Choroid plexus epithelial cell (primary cell): ENCODE results near the gene KCNG2.

Experiments used
- DNase-seq: peaks from one replicate; pipeline ENCODE4 v3.0.0-alpha.2; 2010; ENCODE audit warnings: low read depth
- H3K4me3 ChIP-seq: 2 replicates; pipeline ENCODE4 v1.5.1; 2011; ENCODE audit warnings: low read depth, mild to moderate bottlenecking, control low read depth, low read length, moderate library complexity
- TF ChIP-seq, protein P1 (sequence below): conservative IDR thresholded peaks from 2 replicates; pipeline ENCODE4 v1.5.1; 2011; ENCODE audit warnings: low read depth, mild to moderate bottlenecking, control low read depth, inconsistent platforms, low read length, moderate library complexity

The KCNG2 gene

DNA sequence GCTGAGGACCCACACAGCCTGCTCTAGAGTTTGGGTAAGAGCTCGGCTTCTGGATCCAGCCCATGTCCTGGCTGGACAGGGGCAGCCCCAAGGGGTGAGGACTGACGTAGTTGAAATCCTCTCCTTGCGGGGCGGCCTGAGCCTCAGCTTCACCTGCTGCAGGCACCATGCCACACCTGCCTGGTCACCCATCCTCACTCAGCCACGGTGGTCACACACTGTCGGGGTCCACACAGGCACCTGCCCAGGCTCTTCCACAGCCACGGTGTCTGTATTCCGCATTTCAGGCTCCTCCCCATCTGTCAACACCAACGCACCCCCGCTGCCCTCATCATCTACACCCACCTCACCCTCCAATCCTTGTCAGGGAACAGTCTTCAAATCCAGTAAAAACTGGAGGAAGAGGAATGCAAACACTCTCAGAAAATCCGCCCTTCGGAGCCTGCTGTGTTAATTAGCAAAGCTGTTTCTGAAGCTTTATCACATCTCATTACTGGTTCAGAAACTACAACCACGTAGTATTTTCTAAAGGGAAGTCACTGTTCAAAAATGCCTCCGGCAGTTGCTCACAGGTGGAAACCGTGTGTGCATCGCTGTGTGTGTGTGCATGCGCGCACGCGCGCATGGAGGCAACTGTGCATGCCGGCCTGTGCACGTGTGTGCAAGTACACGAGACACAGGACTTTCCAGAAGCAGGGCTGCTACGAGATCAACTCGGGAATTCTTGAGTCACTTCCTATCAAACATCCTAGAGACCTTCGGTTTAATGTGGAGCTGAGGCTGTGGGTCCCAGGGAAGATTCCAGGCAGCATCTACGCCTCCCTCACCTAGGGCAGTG lies 115.5 kb downstream of the KCNG2 start:
- TF ChIP-seq, protein P1, sequence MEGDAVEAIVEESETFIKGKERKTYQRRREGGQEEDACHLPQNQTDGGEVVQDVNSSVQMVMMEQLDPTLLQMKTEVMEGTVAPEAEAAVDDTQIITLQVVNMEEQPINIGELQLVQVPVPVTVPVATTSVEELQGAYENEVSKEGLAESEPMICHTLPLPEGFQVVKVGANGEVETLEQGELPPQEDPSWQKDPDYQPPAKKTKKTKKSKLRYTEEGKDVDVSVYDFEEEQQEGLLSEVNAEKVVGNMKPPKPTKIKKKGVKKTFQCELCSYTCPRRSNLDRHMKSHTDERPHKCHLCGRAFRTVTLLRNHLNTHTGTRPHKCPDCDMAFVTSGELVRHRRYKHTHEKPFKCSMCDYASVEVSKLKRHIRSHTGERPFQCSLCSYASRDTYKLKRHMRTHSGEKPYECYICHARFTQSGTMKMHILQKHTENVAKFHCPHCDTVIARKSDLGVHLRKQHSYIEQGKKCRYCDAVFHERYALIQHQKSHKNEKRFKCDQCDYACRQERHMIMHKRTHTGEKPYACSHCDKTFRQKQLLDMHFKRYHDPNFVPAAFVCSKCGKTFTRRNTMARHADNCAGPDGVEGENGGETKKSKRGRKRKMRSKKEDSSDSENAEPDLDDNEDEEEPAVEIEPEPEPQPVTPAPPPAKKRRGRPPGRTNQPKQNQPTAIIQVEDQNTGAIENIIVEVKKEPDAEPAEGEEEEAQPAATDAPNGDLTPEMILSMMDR, result no peak
- no peak for DNase-seq
- H3K4me3 ChIP-seq, result no peak overlapping the region

DNA sequence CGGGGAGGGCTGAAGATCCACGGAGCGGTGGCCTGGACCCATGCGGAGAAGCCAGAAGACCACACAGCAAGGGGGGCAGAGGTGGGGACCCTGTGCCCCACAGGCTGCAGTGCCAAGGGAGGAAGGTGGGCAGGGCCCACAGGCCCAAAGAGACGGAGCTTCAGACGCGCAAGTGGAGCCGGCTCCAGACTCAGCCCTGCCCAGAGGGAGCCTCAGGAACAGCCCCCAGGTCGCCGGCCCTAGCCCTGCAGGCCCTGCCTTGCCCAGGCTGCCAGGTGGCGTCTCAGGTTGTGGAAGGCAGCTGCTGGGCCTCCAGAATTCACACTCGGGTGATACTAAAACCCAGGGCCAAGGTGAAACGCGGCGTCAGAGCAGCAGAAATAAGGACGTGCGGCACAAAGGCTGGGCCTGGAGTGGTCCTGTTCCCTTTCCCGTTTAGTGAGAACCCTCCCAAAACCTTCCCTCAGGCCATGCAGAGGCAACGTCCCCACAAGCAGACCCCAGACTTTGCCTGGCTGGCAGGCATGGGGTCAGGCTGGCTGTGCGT lies 116.9 kb downstream of the KCNG2 start:
- no peak overlapping the region for H3K4me3 ChIP-seq
- TF ChIP-seq, protein P1, result no peak
- no peak for DNase-seq

DNA sequence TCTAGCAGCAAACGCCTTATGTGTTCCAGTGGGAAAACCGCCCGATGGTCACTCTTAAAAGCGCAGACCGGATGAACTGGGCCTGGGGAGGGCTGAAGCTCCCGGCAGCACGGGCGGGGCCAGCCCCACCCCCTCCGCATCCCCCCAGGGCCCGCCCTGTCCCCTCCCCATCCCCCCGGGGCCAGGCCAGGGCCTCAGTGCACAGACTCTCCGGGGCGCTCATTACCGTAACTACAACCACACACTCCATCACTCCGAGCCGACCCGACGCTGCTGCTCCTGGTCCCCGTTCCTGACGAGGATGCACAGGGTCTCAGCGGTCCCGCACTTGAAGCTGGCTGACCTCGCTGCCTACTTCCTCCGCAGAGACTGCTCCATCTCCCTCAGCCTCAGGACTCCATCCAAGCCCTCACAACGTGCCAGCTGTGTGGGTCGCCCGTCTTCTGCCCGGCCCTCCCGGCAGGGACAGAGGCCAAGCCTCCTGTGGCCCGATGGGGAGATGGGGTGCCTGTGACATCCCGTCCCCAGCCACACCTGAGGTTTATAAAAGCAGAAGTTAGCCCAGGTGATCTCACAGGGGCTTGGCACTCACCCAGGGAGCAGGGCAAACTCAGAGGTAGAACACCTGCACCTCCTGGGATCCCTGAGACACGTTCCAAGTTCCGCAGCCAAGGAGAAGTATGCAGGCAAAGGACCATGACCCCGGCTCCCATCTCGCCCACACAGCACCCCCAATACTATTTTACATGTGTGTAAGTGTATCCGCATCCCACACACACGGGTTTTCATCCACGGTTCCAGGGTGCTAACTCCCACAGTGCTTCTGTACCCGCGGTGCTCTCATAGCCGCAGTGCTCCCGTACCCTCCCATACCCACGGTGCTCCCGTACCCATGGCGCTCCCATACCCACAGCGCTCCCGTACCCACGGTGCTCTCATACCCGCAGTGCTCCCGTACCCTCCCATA lies 117.7 kb downstream of the KCNG2 start:
- DNase-seq, result no peak
- no peak overlapping the region for H3K4me3 ChIP-seq

DNA sequence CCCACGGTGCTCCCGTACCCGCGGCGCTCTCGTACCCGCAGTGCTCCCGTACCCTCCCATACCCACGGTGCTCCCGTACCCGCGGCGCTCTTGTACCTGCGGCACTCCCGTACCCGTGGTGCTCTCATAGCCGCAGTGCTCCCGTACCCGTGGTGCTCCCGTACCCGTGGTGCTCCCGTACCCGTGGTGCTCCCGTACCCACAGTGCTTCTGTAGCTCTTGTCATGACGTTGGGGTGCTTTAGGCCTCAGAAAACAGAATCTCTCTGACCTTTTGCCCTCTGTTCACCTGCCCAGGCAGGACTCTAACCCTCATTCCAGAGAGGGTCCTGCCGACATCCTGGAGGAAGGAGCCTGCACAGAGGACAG lies 118.4 kb downstream of the KCNG2 start:
- TF ChIP-seq, protein P1, result no peak
- DNase-seq, result no peak
- no peak overlapping the region for H3K4me3 ChIP-seq

More for the DNA sequence above, 117.7 kb downstream of the KCNG2 start:
- TF ChIP-seq, protein P1, result no peak

DNA sequence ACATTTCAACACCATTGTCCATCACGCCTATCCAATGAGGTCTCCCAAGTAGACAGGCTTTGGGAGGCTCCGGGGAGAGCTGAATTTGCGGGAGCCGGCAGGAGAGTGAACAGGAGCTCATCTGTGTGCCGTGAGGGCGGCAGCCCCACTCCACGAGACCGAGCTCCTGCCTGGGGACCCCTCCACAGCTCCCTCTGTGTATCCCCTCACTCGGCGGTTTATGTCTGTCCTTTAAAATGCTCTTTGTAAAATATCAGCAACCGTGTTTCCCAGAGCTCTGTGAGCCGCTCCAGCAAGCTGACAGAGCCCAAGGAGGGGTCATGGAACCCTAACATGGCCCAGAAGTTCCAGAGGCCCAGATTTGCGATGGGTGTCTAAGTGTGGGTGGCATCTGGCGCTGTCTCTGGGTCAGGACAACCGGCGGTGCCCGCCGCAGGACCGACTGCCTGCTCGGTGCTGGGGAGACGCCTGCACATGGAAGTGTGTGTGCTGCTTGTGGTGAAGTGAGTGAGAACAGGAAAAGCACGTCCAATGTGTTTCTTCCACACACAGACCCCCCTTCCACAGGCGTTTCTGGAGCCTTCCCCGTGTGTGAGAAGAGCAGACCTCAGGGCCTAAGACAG lies 118.9 kb downstream of the KCNG2 start:
- no peak for DNase-seq
- TF ChIP-seq, protein P1, result no peak
- no peak overlapping the region for H3K4me3 ChIP-seq

DNA sequence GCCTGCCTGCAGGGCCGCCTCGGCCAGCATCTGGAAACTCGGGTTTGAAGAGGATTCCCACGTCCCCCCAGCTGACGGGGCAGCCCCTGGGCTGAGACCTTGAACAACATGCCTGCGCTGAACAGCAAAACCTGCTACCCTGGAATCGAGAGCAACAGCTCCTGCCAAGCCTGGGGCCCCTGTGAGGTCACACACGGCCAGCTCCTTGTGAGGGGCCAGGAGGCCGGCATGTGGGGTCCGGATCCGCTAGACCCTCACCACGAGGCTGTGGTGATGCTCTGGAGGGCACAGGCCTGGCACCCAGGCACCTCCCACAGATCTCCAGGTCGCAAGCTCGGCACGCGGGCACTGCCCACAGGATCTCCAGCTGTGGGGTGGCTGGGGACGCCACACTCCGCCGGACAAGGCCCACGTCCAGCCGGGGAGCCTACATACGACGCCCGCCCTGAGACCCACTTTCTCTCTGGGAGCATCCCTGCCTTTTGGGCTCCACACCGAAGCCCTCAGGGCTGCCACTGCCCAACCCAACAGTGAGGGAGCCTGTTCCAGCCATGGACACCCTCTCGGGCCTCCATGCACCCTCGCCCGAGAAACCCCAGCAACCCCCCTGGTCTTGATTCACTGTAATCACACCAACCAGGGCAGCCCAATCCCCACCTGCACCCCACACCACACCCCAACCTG lies 119.6 kb downstream of the KCNG2 start:
- H3K4me3 ChIP-seq, result no peak overlapping the region
- no peak for DNase-seq
- TF ChIP-seq, protein P1, result no peak
